GM08714 (cell line): ENCODE measurements around the gene PTPA.

Source experiments
- H3K4me3 ChIP-seq: fragments of 200-500 bp; sonication (Bioruptor generic); 2 replicates; pipeline ENCODE4 v1.5.1; 2014; ENCODE audit warnings: mild to moderate bottlenecking, low read length, inconsistent platforms
- ZNF274 ChIP-seq: IDR thresholded peaks from 2 replicates; pipeline ENCODE4 v1.6.1; 2012; ENCODE audit warnings: mild to moderate bottlenecking, low read depth, low read length

PTPA gene

DNA sequence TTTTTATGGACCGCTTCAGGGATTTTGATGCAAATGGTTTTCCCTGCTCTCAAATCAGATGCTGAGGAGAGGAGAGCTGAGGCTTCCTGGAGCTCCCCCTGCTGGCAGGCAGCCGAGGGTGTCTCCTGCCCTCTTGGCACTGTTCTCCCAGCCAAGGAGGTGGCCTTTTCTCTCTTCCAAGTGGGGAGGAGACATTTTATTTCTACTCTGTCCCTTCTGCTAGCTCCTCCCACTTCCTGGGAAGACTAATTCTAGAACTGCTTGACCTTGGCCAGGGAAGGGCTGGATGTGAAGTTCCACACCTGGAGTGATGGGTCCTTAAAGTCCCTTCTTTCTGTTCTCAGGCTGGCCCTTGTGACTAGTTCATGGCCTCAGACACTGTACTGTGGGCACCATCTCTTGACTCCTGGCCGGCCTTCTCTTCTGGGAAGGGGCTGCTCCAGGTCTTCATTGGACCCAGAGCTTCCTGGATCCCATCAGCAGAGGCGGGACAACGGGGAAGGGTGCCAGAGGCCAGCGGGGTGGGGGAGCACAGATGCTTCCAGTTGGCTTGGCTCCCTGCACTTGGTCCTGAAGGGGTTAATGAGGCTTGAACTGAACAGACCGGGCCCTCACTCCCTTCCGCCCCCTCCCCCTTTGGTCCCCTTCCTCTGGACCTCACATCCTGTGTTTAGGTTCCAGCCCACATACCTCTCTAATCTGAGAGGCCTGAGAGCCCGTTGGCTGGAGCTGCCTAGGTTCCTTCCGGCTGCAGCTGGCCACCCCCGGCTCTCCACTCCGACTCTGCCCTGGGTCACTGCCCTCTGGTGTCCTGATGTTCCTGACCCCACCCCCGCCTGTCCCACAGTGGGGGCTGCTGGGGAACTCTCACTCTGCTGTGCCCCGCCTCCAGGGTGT lies 32.1 kb downstream of the PTPA start:
- H3K4me3 ChIP-seq = no peak overlapping the region; the same call in 1 of the 2 replicates
- no peak for TF ChIP-seq ZNF274

GRCh38 chr9:129145316-129145715 lies 34.1 kb downstream of the PTPA start:
- no peak for TF ChIP-seq ZNF274
- H3K4me3 ChIP-seq = no peak overlapping the region

DNA sequence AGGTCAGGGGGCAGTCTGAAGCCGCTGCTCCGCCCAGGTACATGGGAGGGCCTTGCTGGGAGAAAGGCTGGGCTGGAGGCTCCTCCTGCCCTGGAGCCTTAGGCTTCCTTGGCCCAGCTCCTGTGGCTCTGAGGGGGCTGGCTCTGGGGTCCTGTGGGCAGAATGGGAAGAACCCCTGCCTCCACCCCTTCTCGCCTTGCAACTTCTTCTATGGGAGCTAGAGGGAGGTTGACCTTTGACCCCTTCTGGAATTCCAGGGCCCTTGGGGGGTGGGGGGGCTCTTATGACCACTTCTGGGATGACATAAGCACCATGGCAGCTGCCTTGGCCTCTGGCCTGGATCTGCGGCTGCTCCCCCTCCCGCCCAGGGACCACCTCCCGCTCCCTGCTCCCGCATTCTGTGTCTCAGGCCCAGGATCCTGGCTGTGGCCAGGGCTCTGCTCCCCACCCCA lies 34.7 kb downstream of the PTPA start:
- TF ChIP-seq ZNF274 = no peak
- no peak overlapping the region for H3K4me3 ChIP-seq

- TF ChIP-seq ZNF274 = no peak
- no peak overlapping the region for H3K4me3 ChIP-seq
Measured at GRCh38 chr9:129146441-129146941, 35.3 kb downstream of the PTPA start.

GRCh38 chr9:129148463-129149204 lies 37.4 kb downstream of the PTPA start:
- TF ChIP-seq ZNF274 = no peak
- H3K4me3 ChIP-seq = no peak overlapping the region

GRCh38 chr9:129149442-129149841 lies 38.2 kb downstream of the PTPA start:
- H3K4me3 ChIP-seq = no peak overlapping the region
- TF ChIP-seq ZNF274 = no peak

GRCh38 chr9:129150122-129150521 lies 38.9 kb downstream of the PTPA start:
- no peak overlapping the region for H3K4me3 ChIP-seq
- no peak for TF ChIP-seq ZNF274

DNA sequence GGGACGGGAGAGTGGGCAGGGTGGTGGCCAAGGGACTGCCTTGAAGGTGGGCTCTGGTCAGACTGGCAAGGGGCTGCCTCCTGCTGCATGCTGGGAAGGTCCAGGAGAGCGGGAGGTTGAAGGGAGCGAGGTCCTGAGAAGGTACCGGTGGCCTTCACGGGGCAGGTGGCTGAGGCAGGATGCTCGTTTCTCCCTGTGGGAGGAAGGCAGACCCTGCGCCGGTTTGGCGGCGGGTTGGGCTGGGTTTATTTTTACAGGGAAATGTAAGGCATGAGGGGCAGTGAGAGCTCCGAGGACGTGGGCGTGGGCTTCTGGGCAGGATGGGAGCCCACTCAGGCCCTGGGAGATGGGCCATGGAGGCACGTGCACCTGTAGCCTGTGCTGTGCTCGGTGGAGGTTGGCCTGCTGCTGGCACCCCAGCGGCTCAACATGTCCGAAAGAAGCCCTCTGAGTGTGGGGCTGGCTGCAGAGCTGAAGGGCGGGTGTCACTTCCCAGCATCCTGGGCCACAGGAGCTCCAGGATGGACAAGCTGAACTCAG lies 39.5 kb downstream of the PTPA start:
- H3K4me3 ChIP-seq = no peak overlapping the region
- no peak for TF ChIP-seq ZNF274

DNA sequence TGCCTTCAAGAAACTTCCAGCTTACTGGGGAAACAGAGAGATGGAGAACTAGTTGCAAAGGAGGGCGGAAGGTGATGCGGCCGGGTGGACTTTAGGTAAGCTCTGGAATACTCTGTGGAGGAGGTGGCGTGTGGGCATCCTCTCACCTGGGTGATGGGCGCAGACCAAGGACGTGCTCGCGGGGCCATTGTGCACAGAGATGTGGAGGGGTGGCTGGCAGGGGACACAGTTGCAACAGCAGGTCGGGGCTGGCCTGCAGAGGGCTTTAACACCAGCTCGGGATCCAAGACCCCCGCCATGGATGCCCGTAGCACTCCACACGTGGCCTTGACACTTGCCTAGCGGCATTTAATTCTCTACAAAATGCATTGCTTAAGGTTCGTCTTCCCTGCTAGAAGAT lies 40.3 kb downstream of the PTPA start:
- no peak overlapping the region for H3K4me3 ChIP-seq

GRCh38 chr9:129154866-129155477 lies 43.8 kb downstream of the PTPA start:
- no peak overlapping the region for H3K4me3 ChIP-seq
- no peak for TF ChIP-seq ZNF274

More for the DNA sequence above, 40.3 kb downstream of the PTPA start:
- no peak for TF ChIP-seq ZNF274

GRCh38 chr9:129156163-129156562 lies 44.9 kb downstream of the PTPA start:
- TF ChIP-seq ZNF274 = no peak
- H3K4me3 ChIP-seq = no peak overlapping the region

DNA sequence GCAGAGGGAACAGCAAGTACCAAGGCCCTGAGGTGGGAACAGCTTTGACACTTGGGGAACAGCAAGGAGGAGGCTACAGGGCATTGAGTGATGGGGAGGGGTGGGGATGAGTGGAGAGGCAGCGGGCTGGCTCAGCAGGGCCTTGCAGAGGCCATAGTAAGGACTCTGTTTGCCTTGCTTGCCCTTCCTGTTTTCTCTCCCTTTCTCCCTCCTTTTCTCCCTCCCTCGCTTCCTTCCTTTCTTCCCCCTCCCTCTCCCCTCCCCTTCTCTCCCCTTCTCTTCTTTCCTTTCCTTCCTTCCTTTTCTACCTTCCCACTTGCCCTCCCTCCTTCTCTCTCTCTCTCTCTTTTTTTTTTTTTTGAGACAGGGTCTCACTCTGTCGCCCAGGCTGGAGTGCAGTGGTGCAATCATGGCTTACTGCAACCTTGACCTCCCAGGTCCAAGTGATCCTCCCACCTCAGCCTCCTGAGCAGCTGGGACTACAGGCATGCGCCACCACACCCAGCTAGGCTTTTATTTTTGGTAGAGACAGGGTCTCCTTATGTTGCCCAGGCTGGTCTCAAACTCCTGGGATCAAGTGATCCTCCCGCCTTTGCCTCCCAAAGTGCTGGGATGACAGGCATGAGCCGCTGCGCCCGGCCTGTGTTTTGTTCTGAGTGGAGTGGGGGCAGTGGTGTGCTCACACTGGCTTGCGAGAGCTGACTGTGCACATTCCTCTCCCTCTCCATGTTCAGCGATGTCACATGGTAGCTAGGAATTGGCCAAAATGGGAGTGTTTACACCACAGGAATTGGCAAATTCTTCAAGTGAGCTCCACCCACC lies 49.7 kb downstream of the PTPA start:
- H3K4me3 ChIP-seq = no peak overlapping the region

GRCh38 chr9:129161534-129161837 lies 50.3 kb downstream of the PTPA start:
- H3K4me3 ChIP-seq = no peak overlapping the region
- no peak for TF ChIP-seq ZNF274

More for the DNA sequence above, 49.7 kb downstream of the PTPA start:
- no peak for TF ChIP-seq ZNF274
